Neuronal stem cell (in vitro differentiated cells): Measurements from ENCODE around the gene KLK11.

Experiments
- DNase-seq: peaks from one replicate; pipeline ENCODE4 v3.0.0-alpha.2; 2013; ENCODE audit warnings: low spot score
- H2AFZ ChIP-seq: one replicate; pipeline ENCODE4 v1.6.1; 2013; ENCODE audit warnings: mild to moderate bottlenecking, low read length, inconsistent platforms
- H2AK5ac ChIP-seq: 2 replicates; pipeline ENCODE4 v1.6.1; 2013; ENCODE audit warnings: low read depth, mild to moderate bottlenecking, inconsistent platforms, low read length, moderate library complexity, mixed read lengths
- H2BK120ac ChIP-seq: 2 replicates; pipeline ENCODE4 v1.6.1; 2013; ENCODE audit warnings: low read depth, mild to moderate bottlenecking, inconsistent platforms, low read length, moderate library complexity, mixed read lengths
- H2BK12ac ChIP-seq: one replicate; pipeline ENCODE4 v1.6.1; 2013; ENCODE audit warnings: low read length, inconsistent platforms
- H2BK15ac ChIP-seq: 2 replicates; pipeline ENCODE4 v1.6.1; 2013; ENCODE audit warnings: mild to moderate bottlenecking, low read length, inconsistent platforms, mixed read lengths
- H2BK5ac ChIP-seq: one replicate; pipeline ENCODE4 v1.6.1; 2013; ENCODE audit warnings: inconsistent platforms, mild to moderate bottlenecking, low read length, moderate library complexity
- H3K14ac ChIP-seq: one replicate; pipeline ENCODE4 v1.6.1; 2013; ENCODE audit warnings: low read length, inconsistent platforms
- H3K18ac ChIP-seq: 2 replicates; pipeline ENCODE4 v1.6.1; 2013; ENCODE audit warnings: low read length, inconsistent platforms
- H3K23ac ChIP-seq: 2 replicates; pipeline ENCODE4 v1.6.1; 2013; ENCODE audit warnings: low read depth, mild to moderate bottlenecking, mixed read lengths, low read length, inconsistent platforms; ENCODE audit not compliant: poor library complexity
- H3K27ac ChIP-seq: replicated peaks from 3 replicates; pipeline ENCODE4 v1.5.1; 2013; ENCODE audit warnings: low read length, inconsistent platforms
- H3K27me3 ChIP-seq, 3 experiments: 2 replicates each; pipeline ENCODE4 v1.6.1; 2013; ENCODE audit warnings: low read length in 3 of 3, mild to moderate bottlenecking in 2 of 3, inconsistent platforms in 1 of 3, low read depth in 1 of 3, mixed read lengths in 1 of 3, moderate library complexity in 1 of 3; ENCODE audit not compliant: control insufficient read depth in 3 of 3, insufficient read depth in 3 of 3
- H3K36me3 ChIP-seq, 2 donors: replicated peaks in 1 of 2; 2 replicates each; pipeline ENCODE4 v1.6.1; 2013; ENCODE audit warnings: low read length in 2 of 2; ENCODE audit not compliant: control insufficient read depth in 2 of 2, insufficient read depth in 2 of 2
- H3K4ac ChIP-seq: 2 replicates; pipeline ENCODE4 v1.6.1; 2013; ENCODE audit warnings: inconsistent platforms, mild to moderate bottlenecking, low read length, moderate library complexity
- H3K4me1 ChIP-seq, 2 donors: 1 replicate in 1 of 2; 2 replicates in 1 of 2; pipeline ENCODE4 v1.6.1; 2013; ENCODE audit warnings: low read length in 2 of 2, low read depth in 1 of 2; ENCODE audit not compliant: control insufficient read depth in 2 of 2, insufficient read depth in 1 of 2
- H3K4me2 ChIP-seq: one replicate; pipeline ENCODE4 v1.6.1; 2013; ENCODE audit warnings: mild to moderate bottlenecking, low read length, inconsistent platforms; ENCODE audit not compliant: insufficient read depth, poor library complexity, severe bottlenecking
- H3K4me3 ChIP-seq, 2 donors: 2 replicates each; pipeline ENCODE4 v1.5.1; 2013; ENCODE audit warnings: low read length in 2 of 2, mild to moderate bottlenecking in 2 of 2, inconsistent platforms in 1 of 2, moderate library complexity in 1 of 2
- H3K79me1 ChIP-seq: one replicate; pipeline ENCODE4 v1.6.1; 2013; ENCODE audit warnings: low read depth, mild to moderate bottlenecking, inconsistent platforms, low read length, moderate library complexity
- H3K9ac ChIP-seq: one replicate; pipeline ENCODE4 v1.6.1; 2013; ENCODE audit warnings: mild to moderate bottlenecking, low read depth, low read length, inconsistent platforms; ENCODE audit not compliant: poor library complexity
- H3K9me3 ChIP-seq, 2 donors: replicated peaks in 1 of 2; 2 replicates each; pipeline versions ENCODE3 to v1.6.1; 2013; ENCODE audit warnings: low read length in 2 of 2, mild to moderate bottlenecking in 2 of 2, inconsistent platforms in 1 of 2, low read depth in 1 of 2, mixed read lengths in 1 of 2, moderate library complexity in 1 of 2; ENCODE audit not compliant: control insufficient read depth in 2 of 2, insufficient read depth in 1 of 2
- H4K8ac ChIP-seq: one replicate; pipeline ENCODE4 v1.6.1; 2013; ENCODE audit warnings: low read depth, mild to moderate bottlenecking, inconsistent platforms, low read length, moderate library complexity
- H4K91ac ChIP-seq: one replicate; pipeline ENCODE4 v1.6.1; 2013; ENCODE audit warnings: low read length, low read depth, mild to moderate bottlenecking, inconsistent platforms; ENCODE audit not compliant: poor library complexity
- WGBS, 2 donors: extraction: QIAGEN DNeasy Blood & Tissue Kit; methylation state at CpG; one replicate each; pipeline ENCODE4 v1.1.7; 2013; ENCODE audit warnings: missing lambda C conversion rate in 2 of 2, mixed read lengths in 1 of 2; ENCODE audit not compliant: insufficient read length in 2 of 2, insufficient replicate concordance in 1 of 2; ENCODE audit errors: extremely low coverage in 2 of 2; 5-methylcytosine and 5-hydroxymethylcytosine counted together

KLK11 gene

GRCh38 chr19:51014242-51014641 lies 12.2 kb downstream of the KLK11 start:
- Histone ChIP-seq H3K79me1 (peaks cover 2% of the 10 kb centered on the region), H4K91ac (no peak overlapping the region), H3K4me1 (peaks cover 0 to 4% of the 10 kb centered on the region in 2 donors), H2BK15ac (no peak overlapping the region), H4K8ac (no peak overlapping the region), H3K23ac (no peak overlapping the region), H3K9me3 (peaks cover 0 to 1% of the 10 kb centered on the region in 2 donors), H2BK5ac (no peak overlapping the region), H2AFZ (no peak overlapping the region), H2BK120ac (no peak overlapping the region), H3K4me3 (no peak overlapping the region), H3K36me3 (no peaks in the 10 kb centered on the region), H3K9ac (no peak overlapping the region), H2AK5ac (peak overlapping the region; percentile 34), H3K27ac (no peak overlapping the region), H3K4me2 (no peak overlapping the region), H3K4ac (no peak overlapping the region), H2BK12ac (no peak overlapping the region), H3K18ac (no peak overlapping the region), H3K27me3 (peaks cover 8 to 51% (median 30%) of the 10 kb centered on the region in 3 experiments), H3K14ac (no peak overlapping the region)
- no peak for DNase-seq
- no CpG with 5 or more reads among the region's 6 CpGs for WGBS, 2 donors

- peaks cover 0 to 2% of the 10 kb centered on the region in 2 donors for H3K4me1 ChIP-seq
- no peaks in the 10 kb centered on the region for H3K79me1 ChIP-seq
Observed at GRCh38 chr19:51012661-51013190, 13.7 kb downstream of the KLK11 start.

GRCh38 chr19:51010066-51010795 lies 16.2 kb downstream of the KLK11 start:
- no peak overlapping the region for H2BK120ac ChIP-seq
- no peak overlapping the region for H3K4ac ChIP-seq
- H3K4me3 ChIP-seq: no peak overlapping the region
- H3K4me1 ChIP-seq: no peaks in the 10 kb centered on the region
- H3K27ac ChIP-seq: no peak overlapping the region
- H4K8ac ChIP-seq: no peak overlapping the region
- no peak overlapping the region for H3K14ac ChIP-seq
- peak overlapping the region; percentile 64 for H4K91ac ChIP-seq
- H3K23ac ChIP-seq: no peak overlapping the region
- no peak overlapping the region for H3K9ac ChIP-seq
- H3K27me3 ChIP-seq: peaks cover 0 to 24% (median 0%) of the 10 kb centered on the region in 3 experiments
- no peak overlapping the region for H2BK5ac ChIP-seq
- no peak for DNase-seq
- H3K9me3 ChIP-seq: peaks cover 0 to 1% of the 10 kb centered on the region in 2 donors
- no peak overlapping the region for H2BK15ac ChIP-seq
- no peak overlapping the region for H2AFZ ChIP-seq
- no peaks in the 10 kb centered on the region for H3K36me3 ChIP-seq
- no CpG with 5 or more reads among the region's 4 CpGs for WGBS, 2 donors
- no peaks in the 10 kb centered on the region for H3K79me1 ChIP-seq
- no peak overlapping the region for H2BK12ac ChIP-seq
- H3K18ac ChIP-seq: no peak overlapping the region
- no peak overlapping the region for H2AK5ac ChIP-seq
- H3K4me2 ChIP-seq: no peak overlapping the region

More at GRCh38 chr19:51012661-51013190, 13.7 kb downstream of the KLK11 start:
- Histone ChIP-seq H3K14ac (no peak overlapping the region), H3K27ac (no peak overlapping the region), H3K4ac (no peak overlapping the region), H3K9me3 (peaks cover 0 to 1% of the 10 kb centered on the region in 2 donors), H2BK120ac (no peak overlapping the region), H4K91ac (no peak overlapping the region), H2BK12ac (no peak overlapping the region), H2BK15ac (no peak overlapping the region), H3K27me3 (peaks cover 3 to 42% (median 17%) of the 10 kb centered on the region in 3 experiments), H3K4me3 (no peak overlapping the region), H4K8ac (no peak overlapping the region), H3K9ac (no peak overlapping the region), H2BK5ac (no peak overlapping the region), H3K18ac (no peak overlapping the region), H2AK5ac (no peak overlapping the region), H2AFZ (no peak overlapping the region), H3K23ac (no peak overlapping the region), H3K36me3 (no peaks in the 10 kb centered on the region), H3K4me2 (no peak overlapping the region)
- no peak for DNase-seq
- WGBS, 2 donors: no CpG with 5 or more reads among the region's 12 CpGs

GRCh38 chr19:51009061-51009891 lies 17.1 kb downstream of the KLK11 start:
- Histone ChIP-seq H3K4ac (no peak overlapping the region), H3K14ac (peak overlapping the region; percentile 95), H3K9ac (peak overlapping the region; percentile 15), H3K79me1 (no peaks in the 10 kb centered on the region), H4K8ac (no peak overlapping the region), H2AFZ (no peak overlapping the region), H2BK15ac (peak overlapping the region; percentile 75), H3K4me2 (no peak overlapping the region), H3K27me3 (peaks cover 0 to 18% (median 0%) of the 10 kb centered on the region in 3 experiments), H3K23ac (peak overlapping the region; percentile 50), H3K27ac (no peak overlapping the region), H3K18ac (peak overlapping the region; percentile 60), H3K36me3 (no peaks in the 10 kb centered on the region), H2AK5ac (peak overlapping the region; percentile 63), H3K4me1 (no peaks in the 10 kb centered on the region), H2BK120ac (peak overlapping the region; percentile 68), H2BK5ac (no peak overlapping the region), H3K4me3 (no peak overlapping the region), H4K91ac (no peak overlapping the region), H3K9me3 (no peaks in the 10 kb centered on the region), H2BK12ac (no peak overlapping the region)
- no peak for DNase-seq
- no CpG with 5 or more reads among the region's 19 CpGs for WGBS, 2 donors
